Activated naive CD8-positive, alpha-beta T cell treated with anti-CD3 and anti-CD28 coated beads, Interleukin-2, amount 50 U/mL, for 24 hours (primary cell): Measurements from ENCODE around the gene SNX17.
"Not testable (repeated sequence)": the region's sequence is repeated elsewhere in the genome, so short reads cannot be mapped to it uniquely, and the experiment has no call there.

Experiments used
- ATAC-seq: fragments of 150-1000 bp; cut with Tn5 transposase; one replicate; pipeline ENCODE4 v1.10.0; 2021
- DNase-seq: peaks from one replicate; pipeline ENCODE4 v3.0.0; 2021
- H3K27ac Mint-ChIP-seq: one replicate; pipeline ENCODE4 v1.8.0; 2021; ENCODE audit warnings: mild to moderate bottlenecking, mixed read lengths
- H3K27me3 Mint-ChIP-seq: one replicate; pipeline ENCODE4 v1.8.0; 2021; ENCODE audit warnings: mixed read lengths
- H3K36me3 Mint-ChIP-seq: one replicate; pipeline ENCODE4 v1.8.0; 2021; ENCODE audit warnings: low read depth, mixed read lengths
- H3K4me1 Mint-ChIP-seq: one replicate; pipeline ENCODE4 v1.8.0; 2021; ENCODE audit warnings: mixed read lengths
- H3K4me3 Mint-ChIP-seq: one replicate; pipeline ENCODE4 v1.8.0; 2021; ENCODE audit warnings: mild to moderate bottlenecking, moderate library complexity, mixed read lengths
- H3K9me3 Mint-ChIP-seq: one replicate; pipeline ENCODE4 v1.8.0; 2021; ENCODE audit warnings: mixed read lengths

Gene SNX17

DNA sequence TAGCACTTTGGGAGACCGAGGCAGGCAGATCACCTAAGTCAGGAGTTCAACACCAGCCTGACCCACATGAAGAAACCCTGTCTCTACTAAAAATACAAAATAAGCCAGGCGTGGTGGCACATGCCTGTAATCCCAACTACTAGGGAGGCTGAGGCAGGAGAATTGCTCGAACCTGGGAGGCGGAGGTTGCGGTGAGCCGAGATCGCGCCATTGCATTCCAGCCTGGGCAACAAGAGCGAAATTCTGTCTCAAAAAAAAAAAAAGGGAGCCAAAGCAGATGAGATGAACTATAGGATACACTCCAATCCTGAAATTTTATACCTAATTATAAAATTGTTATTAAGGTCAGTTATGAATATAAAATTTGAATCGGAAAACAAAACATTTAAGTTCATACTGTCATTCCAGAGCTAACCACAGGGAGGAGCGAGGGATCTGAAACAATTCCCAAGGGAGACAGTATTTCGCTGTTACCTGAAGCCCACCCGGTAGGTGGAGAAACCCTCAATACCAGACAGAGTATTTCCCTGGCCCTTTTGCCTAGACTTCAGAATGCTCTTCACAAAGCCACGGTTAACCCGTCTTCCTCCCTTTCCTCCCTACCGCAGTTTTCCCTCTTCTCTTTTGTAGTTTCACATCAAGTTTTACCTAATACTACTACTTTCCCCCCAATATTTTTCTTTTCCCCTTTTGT is 37.5 kb downstream of the SNX17 start:
- H3K36me3 Mint-ChIP-seq = peaks cover 31% of the 10 kb centered on the region
- peaks cover 43% of the 10 kb centered on the region for H3K4me1 Mint-ChIP-seq
- DNase-seq (no peak), ATAC-seq (no peak)
- peaks cover 10% of the 10 kb centered on the region for H3K9me3 Mint-ChIP-seq
- peak overlapping the region; percentile 80 for H3K27ac Mint-ChIP-seq
- peak overlapping the region; percentile 90 for H3K4me3 Mint-ChIP-seq
- H3K27me3 Mint-ChIP-seq = peaks cover under 1% of the 10 kb centered on the region

DNA sequence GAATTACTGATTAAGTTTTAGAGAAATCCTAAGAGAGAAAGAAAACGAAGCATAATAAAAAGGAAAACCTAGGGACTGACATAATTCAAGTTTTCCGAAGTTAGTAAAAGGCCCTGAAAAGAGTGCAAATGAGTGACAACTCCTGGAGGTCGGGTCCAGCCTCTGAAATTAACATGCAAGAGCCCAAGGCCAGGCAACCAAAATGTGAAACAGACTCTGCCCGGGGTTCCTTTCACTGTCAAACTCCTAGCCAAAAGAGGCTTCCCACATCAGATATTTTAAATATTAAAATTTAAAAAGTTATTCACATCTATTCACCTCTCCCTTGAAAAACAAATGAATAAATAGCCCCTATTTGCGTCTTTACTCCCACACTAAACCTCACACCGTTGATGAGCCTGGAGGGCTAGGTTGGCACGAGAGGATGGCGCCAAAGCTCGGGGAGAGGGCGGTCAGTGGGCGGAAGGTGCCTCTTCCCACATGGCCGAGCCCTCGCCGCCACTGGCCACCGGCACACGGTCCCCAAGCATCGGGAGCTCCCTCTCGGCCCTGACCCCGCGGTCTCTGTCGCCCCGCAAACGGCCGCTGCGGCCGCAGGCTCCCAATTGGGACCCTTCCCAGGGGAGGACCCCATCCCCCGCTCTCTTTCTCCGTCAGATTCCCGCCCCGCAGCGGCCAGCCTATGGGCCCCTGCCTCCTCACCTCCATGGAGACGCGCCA is 38.3 kb downstream of the SNX17 start:
- peaks cover 39% of the 10 kb centered on the region for H3K4me1 Mint-ChIP-seq
- peak; percentile 20 for ATAC-seq
- peaks cover 10% of the 10 kb centered on the region for H3K9me3 Mint-ChIP-seq
- H3K4me3 Mint-ChIP-seq = peak overlapping the region; percentile 90
- H3K27me3 Mint-ChIP-seq = peaks cover 2% of the 10 kb centered on the region
- peak overlapping the region; percentile 80 for H3K27ac Mint-ChIP-seq
- H3K36me3 Mint-ChIP-seq = peaks cover 26% of the 10 kb centered on the region
- peak; percentile 40 for DNase-seq

GRCh38 chr2:27409321-27410073 is 39.1 kb downstream of the SNX17 start, which contains the start of gene PPM1G:
Gene PPM1G (minus strand): TSS chr2:27409591. CDS start chr2:27409422, 169 bp downstream.
- peaks cover 2% of the 10 kb centered on the region for H3K27me3 Mint-ChIP-seq
- peak within 1 kb of the TSS; percentile 90 for H3K4me3 Mint-ChIP-seq
- peaks cover 36% of the 10 kb centered on the region for H3K4me1 Mint-ChIP-seq
- DNase-seq = peak; percentile 99
- ATAC-seq = peak; percentile 98
- peak within 1 kb of the TSS; percentile 80 for H3K27ac Mint-ChIP-seq
- peaks cover 10% of the 10 kb centered on the region for H3K9me3 Mint-ChIP-seq
- peaks cover 24% of the 10 kb centered on the region for H3K36me3 Mint-ChIP-seq

GRCh38 chr2:27412419-27413152 is 42.2 kb downstream of the SNX17 start:
- peaks cover 7% of the 10 kb centered on the region for H3K36me3 Mint-ChIP-seq
- DNase-seq (no peak), ATAC-seq (no peak)

DNA sequence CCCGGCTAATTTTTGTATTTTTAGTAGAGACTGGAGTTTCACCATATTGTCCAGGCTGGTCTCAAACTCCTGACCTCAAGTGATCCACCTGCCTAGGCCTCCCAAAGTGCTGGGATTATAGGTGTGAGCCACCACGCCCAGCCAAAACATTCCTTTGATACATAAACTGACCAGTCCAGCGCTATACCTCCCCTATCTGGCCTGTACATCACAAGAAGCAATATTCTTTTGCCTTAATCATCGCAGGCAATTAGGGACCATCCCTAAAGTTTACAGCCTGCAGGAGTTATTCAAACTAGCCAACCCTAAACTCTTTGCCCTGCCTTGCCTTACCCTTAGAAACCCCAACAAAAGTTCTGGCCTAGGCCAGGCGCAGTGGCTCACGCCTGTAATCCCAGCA is 45.7 kb downstream of the SNX17 start:
- DNase-seq (no peak), ATAC-seq (no peak)
- Mint-ChIP-seq H3K9me3 (peaks cover 4% of the 10 kb centered on the region), H3K4me1 (no peaks in the 10 kb centered on the region), H3K4me3 (no peak overlapping the region), H3K36me3 (no peaks in the 10 kb centered on the region), H3K27me3 (peaks cover 2% of the 10 kb centered on the region), H3K27ac (no peak overlapping the region)

More at GRCh38 chr2:27412419-27413152, 42.2 kb downstream of the SNX17 start:
- H3K4me3 Mint-ChIP-seq = no peak overlapping the region
- no peak overlapping the region for H3K27ac Mint-ChIP-seq
- peaks cover 10% of the 10 kb centered on the region for H3K9me3 Mint-ChIP-seq
- peaks cover 2% of the 10 kb centered on the region for H3K27me3 Mint-ChIP-seq
- peaks cover 14% of the 10 kb centered on the region for H3K4me1 Mint-ChIP-seq

- Mint-ChIP-seq H3K4me3 (no peak overlapping the region), H3K36me3 (no peaks in the 10 kb centered on the region), H3K4me1 (no peaks in the 10 kb centered on the region), H3K27me3 (no peaks in the 10 kb centered on the region), H3K9me3 (no peaks in the 10 kb centered on the region), H3K27ac (no peak overlapping the region)
- DNase-seq (no peak), ATAC-seq (no peak)
Measured at GRCh38 chr2:27420996-27421395, 50.6 kb downstream of the SNX17 start.

- Mint-ChIP-seq H3K27me3 (no peaks in the 10 kb centered on the region), H3K9me3 (no peaks in the 10 kb centered on the region), H3K36me3 (no peaks in the 10 kb centered on the region), H3K27ac (no peak overlapping the region), H3K4me3 (no peak overlapping the region), H3K4me1 (no peaks in the 10 kb centered on the region)
- no peak for DNase-seq
- ATAC-seq = no peak
Measured at GRCh38 chr2:27421660-27422250, 51.3 kb downstream of the SNX17 start.

- no peaks in the 10 kb centered on the region for H3K36me3 Mint-ChIP-seq
- no peaks in the 10 kb centered on the region for H3K9me3 Mint-ChIP-seq
- H3K27me3 Mint-ChIP-seq = no peaks in the 10 kb centered on the region
- no peak for DNase-seq
- ATAC-seq = no peak
- peaks cover 5% of the 10 kb centered on the region for H3K4me1 Mint-ChIP-seq
- no peak overlapping the region for H3K27ac Mint-ChIP-seq
- H3K4me3 Mint-ChIP-seq = no peak overlapping the region
Measured at GRCh38 chr2:27422958-27423357, 52.5 kb downstream of the SNX17 start.

GRCh38 chr2:27425039-27425438 is 54.6 kb downstream of the SNX17 start:
- not testable (repeated sequence) for H3K27ac Mint-ChIP-seq

More at GRCh38 chr2:27425039-27425438, 54.6 kb downstream of the SNX17 start:
- H3K4me3 Mint-ChIP-seq, ATAC-seq, H3K27me3 Mint-ChIP-seq, H3K9me3 Mint-ChIP-seq, H3K36me3 Mint-ChIP-seq, DNase-seq: not testable (repeated sequence)
- peaks cover 16% of the 10 kb centered on the region for H3K4me1 Mint-ChIP-seq
